Stomach smooth muscle (tissue), 2 donors: ENCODE measurements around the gene EFNB3.

Experiments used
- H3K27ac ChIP-seq: one replicate; pipeline ENCODE4 v1.7.0; 2013; ENCODE audit warnings: mild to moderate bottlenecking, low read length, inconsistent platforms
- H3K27me3 ChIP-seq, 2 donors: one replicate each; pipeline ENCODE4 v1.7.0; 2013; ENCODE audit warnings: low read length in 2 of 2; ENCODE audit not compliant: insufficient read depth in 2 of 2, control insufficient read depth in 1 of 2
- H3K36me3 ChIP-seq, 2 donors: one replicate each; pipeline ENCODE4 v1.7.0; 2013; ENCODE audit warnings: low read length in 2 of 2; ENCODE audit not compliant: control insufficient read depth in 2 of 2, insufficient read depth in 2 of 2
- H3K4me1 ChIP-seq: one replicate; pipeline ENCODE4 v1.7.0; 2013; ENCODE audit warnings: low read length; ENCODE audit not compliant: control insufficient read depth, insufficient read depth
- H3K4me3 ChIP-seq, 2 donors: one replicate each; pipeline ENCODE4 v1.7.0; 2013; ENCODE audit warnings: low read length in 2 of 2
- H3K9ac ChIP-seq, 2 donors: one replicate each; pipeline ENCODE4 v1.7.0; 2013; ENCODE audit warnings: low read length in 2 of 2, mild to moderate bottlenecking in 1 of 2
- H3K9me3 ChIP-seq, 2 donors: one replicate each; pipeline ENCODE4 v1.7.0; 2013; ENCODE audit warnings: low read length in 2 of 2; ENCODE audit not compliant: control insufficient read depth in 2 of 2
- donor health status: healthy.
- donor health status: Pancreatic carcinoma.

Gene EFNB3

GRCh38 chr17:7704601-7705268, at the start of gene EFNB3:
Gene EFNB3 (plus strand): TSS chr17:7705202. CDS start chr17:7705599, 397 bp downstream.
- Histone ChIP-seq H3K4me3 (peak within 1 kb of the TSS in 1 of 2 donors; percentile 55), H3K36me3 (peaks cover 6 to 17% of the 10 kb centered on the region in 2 donors), H3K9ac (no peak within 1 kb of the TSS), H3K27ac (no peak within 1 kb of the TSS), H3K9me3 (no peaks in the 10 kb centered on the region), H3K4me1 (peaks cover 16% of the 10 kb centered on the region), H3K27me3 (peaks cover 44 to 53% of the 10 kb centered on the region in 2 donors)

GRCh38 chr17:7655541-7655840, 49.5 kb upstream of the EFNB3 start:
- H3K9me3 ChIP-seq = no peaks in the 10 kb centered on the region
- peaks cover 0 to 13% of the 10 kb centered on the region in 2 donors for H3K27me3 ChIP-seq
- H3K27ac ChIP-seq = no peak overlapping the region
- H3K36me3 ChIP-seq = no peaks in the 10 kb centered on the region
- H3K4me3 ChIP-seq = no peak overlapping the region
- no peak overlapping the region for H3K9ac ChIP-seq
- peaks cover 25% of the 10 kb centered on the region for H3K4me1 ChIP-seq

- H3K9me3 ChIP-seq = no peaks in the 10 kb centered on the region
- H3K4me3 ChIP-seq = no peak overlapping the region
- peaks cover 0 to 4% of the 10 kb centered on the region in 2 donors for H3K27me3 ChIP-seq
- H3K36me3 ChIP-seq = no peaks in the 10 kb centered on the region
- H3K4me1 ChIP-seq = peaks cover 13% of the 10 kb centered on the region
- H3K9ac ChIP-seq = no peak overlapping the region
- H3K27ac ChIP-seq = peak overlapping the region; percentile 37
Measured at GRCh38 chr17:7656958-7657609, 47.9 kb upstream of the EFNB3 start.

- no peaks in the 10 kb centered on the region for H3K9me3 ChIP-seq
- no peak overlapping the region for H3K27ac ChIP-seq
- H3K4me3 ChIP-seq = no peak overlapping the region
- no peak overlapping the region for H3K9ac ChIP-seq
- no peaks in the 10 kb centered on the region for H3K27me3 ChIP-seq
- H3K4me1 ChIP-seq = peaks cover 2% of the 10 kb centered on the region
- H3K36me3 ChIP-seq = peaks cover 19 to 24% of the 10 kb centered on the region in 2 donors
Measured at GRCh38 chr17:7667656-7668406, 37.2 kb upstream of the EFNB3 start.

- H3K27ac ChIP-seq = no peak overlapping the region
- H3K36me3 ChIP-seq = peaks cover 22 to 29% of the 10 kb centered on the region in 2 donors
- H3K4me3 ChIP-seq = no peak overlapping the region
- peaks cover 2% of the 10 kb centered on the region for H3K4me1 ChIP-seq
- H3K9ac ChIP-seq = no peak overlapping the region
- H3K27me3 ChIP-seq = no peaks in the 10 kb centered on the region
- H3K9me3 ChIP-seq = peaks cover 0 to 3% of the 10 kb centered on the region in 2 donors
Measured at GRCh38 chr17:7668482-7668881, 36.5 kb upstream of the EFNB3 start.

GRCh38 chr17:7673239-7673638, 31.8 kb upstream of the EFNB3 start:
- Histone ChIP-seq H3K4me1 (no peaks in the 10 kb centered on the region), H3K9ac (no peak overlapping the region), H3K27me3 (no peaks in the 10 kb centered on the region), H3K4me3 (no peak overlapping the region), H3K36me3 (peaks cover 33 to 40% of the 10 kb centered on the region in 2 donors), H3K9me3 (peaks cover 0 to 6% of the 10 kb centered on the region in 2 donors), H3K27ac (no peak overlapping the region)

- Histone ChIP-seq H3K27me3 (no peaks in the 10 kb centered on the region), H3K4me1 (no peaks in the 10 kb centered on the region), H3K9ac (no peak overlapping the region), H3K4me3 (no peak overlapping the region), H3K27ac (no peak overlapping the region), H3K36me3 (peaks cover 26 to 34% of the 10 kb centered on the region in 2 donors), H3K9me3 (peaks cover 0 to 6% of the 10 kb centered on the region in 2 donors)
Measured at GRCh38 chr17:7674934-7675333, 30.1 kb upstream of the EFNB3 start.

GRCh38 chr17:7676533-7676932, 28.5 kb upstream of the EFNB3 start:
- Histone ChIP-seq H3K9ac (no peak overlapping the region), H3K36me3 (peaks cover 20 to 22% of the 10 kb centered on the region in 2 donors), H3K4me1 (no peaks in the 10 kb centered on the region), H3K4me3 (no peak overlapping the region), H3K27me3 (no peaks in the 10 kb centered on the region), H3K27ac (no peak overlapping the region), H3K9me3 (peaks cover 0 to 6% of the 10 kb centered on the region in 2 donors)

GRCh38 chr17:7677388-7678067, 27.5 kb upstream of the EFNB3 start:
- H3K9me3 ChIP-seq = peaks cover 0 to 6% of the 10 kb centered on the region in 2 donors
- no peak overlapping the region for H3K4me3 ChIP-seq
- no peaks in the 10 kb centered on the region for H3K4me1 ChIP-seq
- peaks cover 19 to 20% of the 10 kb centered on the region in 2 donors for H3K36me3 ChIP-seq
- no peaks in the 10 kb centered on the region for H3K27me3 ChIP-seq
- no peak overlapping the region for H3K27ac ChIP-seq
- H3K9ac ChIP-seq = no peak overlapping the region

- Histone ChIP-seq H3K9me3 (no peaks in the 10 kb centered on the region), H3K9ac (peak overlapping the region; percentile 96 to 99), H3K36me3 (no peaks in the 10 kb centered on the region), H3K27me3 (no peaks in the 10 kb centered on the region), H3K4me1 (peaks cover 19% of the 10 kb centered on the region), H3K27ac (peak overlapping the region; percentile 98), H3K4me3 (peak overlapping the region; percentile 99 to 100)
Measured at GRCh38 chr17:7684851-7685532, 20.0 kb upstream of the EFNB3 start.
